ENCODE results near the gene MAML1.
"Not testable (repeated sequence)": the region's sequence is repeated elsewhere in the genome, so short reads cannot be mapped to it uniquely, and the experiment has no call there.

Gene MAML1

GRCh38 chr5:179732918-179733771 is 523 bp downstream of the MAML1 start:
- peak; percentile 37 for DNase-seq

GRCh38 chr5:179733772-179734126 is 1.1 kb downstream of the MAML1 start:
- DNase-seq, result no peak

GRCh38 chr5:179734536-179735164 is 2.0 kb downstream of the MAML1 start:
- no peak for DNase-seq

- DNase-seq, result no peak
Observed at GRCh38 chr5:179738742-179739141, 6.1 kb downstream of the MAML1 start.

- not testable (repeated sequence) for DNase-seq
Observed at GRCh38 chr5:179744106-179744505, 11.5 kb downstream of the MAML1 start.

GRCh38 chr5:179746872-179747271 is 14.2 kb downstream of the MAML1 start:
- no peak for DNase-seq

- no peak for DNase-seq
Observed at GRCh38 chr5:179747811-179748210, 15.2 kb downstream of the MAML1 start.

GRCh38 chr5:179749857-179750508 is 17.4 kb downstream of the MAML1 start:
- DNase-seq, result no peak

- DNase-seq, result no peak
Observed at GRCh38 chr5:179753971-179754370, 21.3 kb downstream of the MAML1 start.

- DNase-seq, result no peak
Observed at GRCh38 chr5:179755022-179755421, 22.4 kb downstream of the MAML1 start.

GRCh38 chr5:179758955-179759354 is 26.3 kb downstream of the MAML1 start:
- DNase-seq, result no peak

- DNase-seq, result no peak
Observed at GRCh38 chr5:179759581-179760551, 27.2 kb downstream of the MAML1 start.

GRCh38 chr5:179762079-179762780 is 29.6 kb downstream of the MAML1 start:
- no peak for DNase-seq

- no peak for DNase-seq
Observed at GRCh38 chr5:179762781-179763176, 30.2 kb downstream of the MAML1 start.

GRCh38 chr5:179763215-179763945 is 30.8 kb downstream of the MAML1 start:
- DNase-seq, result no peak

GRCh38 chr5:179764056-179764455 is 31.4 kb downstream of the MAML1 start:
- DNase-seq, result no peak

GRCh38 chr5:179765400-179765799 is 32.8 kb downstream of the MAML1 start:
- no peak for DNase-seq

- no peak for DNase-seq
Observed at GRCh38 chr5:179766021-179766725, 33.6 kb downstream of the MAML1 start.

- no peak for DNase-seq
Observed at GRCh38 chr5:179766726-179767455, 34.3 kb downstream of the MAML1 start.

GRCh38 chr5:179767496-179768100 is 35.0 kb downstream of the MAML1 start:
- no peak for DNase-seq

Data from 8988T (cell line).